ENCODE measurements around the gene PRH2.

Gene PRH2

DNA sequence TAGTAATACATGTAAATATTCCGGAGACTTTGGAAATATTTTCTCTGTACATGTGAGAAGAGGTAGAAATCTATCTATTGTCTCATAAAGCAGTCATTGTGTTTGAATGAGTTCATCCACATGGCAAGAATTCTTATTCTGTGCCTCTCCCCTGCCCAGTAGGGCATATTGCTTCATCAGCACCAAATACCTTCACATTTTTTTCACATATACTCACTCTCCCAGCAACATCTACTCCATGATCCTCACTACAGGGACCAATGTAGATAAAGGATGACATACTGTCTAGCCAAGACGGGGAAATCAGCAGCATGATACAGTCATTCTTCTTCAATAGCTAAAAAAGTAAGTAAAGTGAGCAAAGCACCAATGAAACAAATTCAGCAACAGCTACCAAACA lies 11.4 kb downstream of the PRH2 start:
- Histone ChIP-seq H3K4me3 (replicated peaks; ENCODE audit: insufficient read depth, low read length) (no peak overlapping the region), H3K27me3 (ENCODE audit: insufficient read depth, poor library complexity, severe bottlenecking) (no peaks in the 10 kb centered on the region), H3K27ac (replicated peaks) (no peak overlapping the region)
- TF ChIP-seq, protein P1, sequence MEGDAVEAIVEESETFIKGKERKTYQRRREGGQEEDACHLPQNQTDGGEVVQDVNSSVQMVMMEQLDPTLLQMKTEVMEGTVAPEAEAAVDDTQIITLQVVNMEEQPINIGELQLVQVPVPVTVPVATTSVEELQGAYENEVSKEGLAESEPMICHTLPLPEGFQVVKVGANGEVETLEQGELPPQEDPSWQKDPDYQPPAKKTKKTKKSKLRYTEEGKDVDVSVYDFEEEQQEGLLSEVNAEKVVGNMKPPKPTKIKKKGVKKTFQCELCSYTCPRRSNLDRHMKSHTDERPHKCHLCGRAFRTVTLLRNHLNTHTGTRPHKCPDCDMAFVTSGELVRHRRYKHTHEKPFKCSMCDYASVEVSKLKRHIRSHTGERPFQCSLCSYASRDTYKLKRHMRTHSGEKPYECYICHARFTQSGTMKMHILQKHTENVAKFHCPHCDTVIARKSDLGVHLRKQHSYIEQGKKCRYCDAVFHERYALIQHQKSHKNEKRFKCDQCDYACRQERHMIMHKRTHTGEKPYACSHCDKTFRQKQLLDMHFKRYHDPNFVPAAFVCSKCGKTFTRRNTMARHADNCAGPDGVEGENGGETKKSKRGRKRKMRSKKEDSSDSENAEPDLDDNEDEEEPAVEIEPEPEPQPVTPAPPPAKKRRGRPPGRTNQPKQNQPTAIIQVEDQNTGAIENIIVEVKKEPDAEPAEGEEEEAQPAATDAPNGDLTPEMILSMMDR (IDR thresholded peaks at IDR 0.05; ENCODE audit: insufficient read depth, low read length) = no peak
- no peak for TF ChIP-seq POLR2AphosphoS5 (IDR thresholded peaks at IDR 0.05; ENCODE audit: low read depth)
- TF ChIP-seq SPI1 (IDR thresholded peaks at IDR 0.05; ENCODE audit: borderline replicate concordance, low read depth) = no peak
- TF ChIP-seq, protein P2, sequence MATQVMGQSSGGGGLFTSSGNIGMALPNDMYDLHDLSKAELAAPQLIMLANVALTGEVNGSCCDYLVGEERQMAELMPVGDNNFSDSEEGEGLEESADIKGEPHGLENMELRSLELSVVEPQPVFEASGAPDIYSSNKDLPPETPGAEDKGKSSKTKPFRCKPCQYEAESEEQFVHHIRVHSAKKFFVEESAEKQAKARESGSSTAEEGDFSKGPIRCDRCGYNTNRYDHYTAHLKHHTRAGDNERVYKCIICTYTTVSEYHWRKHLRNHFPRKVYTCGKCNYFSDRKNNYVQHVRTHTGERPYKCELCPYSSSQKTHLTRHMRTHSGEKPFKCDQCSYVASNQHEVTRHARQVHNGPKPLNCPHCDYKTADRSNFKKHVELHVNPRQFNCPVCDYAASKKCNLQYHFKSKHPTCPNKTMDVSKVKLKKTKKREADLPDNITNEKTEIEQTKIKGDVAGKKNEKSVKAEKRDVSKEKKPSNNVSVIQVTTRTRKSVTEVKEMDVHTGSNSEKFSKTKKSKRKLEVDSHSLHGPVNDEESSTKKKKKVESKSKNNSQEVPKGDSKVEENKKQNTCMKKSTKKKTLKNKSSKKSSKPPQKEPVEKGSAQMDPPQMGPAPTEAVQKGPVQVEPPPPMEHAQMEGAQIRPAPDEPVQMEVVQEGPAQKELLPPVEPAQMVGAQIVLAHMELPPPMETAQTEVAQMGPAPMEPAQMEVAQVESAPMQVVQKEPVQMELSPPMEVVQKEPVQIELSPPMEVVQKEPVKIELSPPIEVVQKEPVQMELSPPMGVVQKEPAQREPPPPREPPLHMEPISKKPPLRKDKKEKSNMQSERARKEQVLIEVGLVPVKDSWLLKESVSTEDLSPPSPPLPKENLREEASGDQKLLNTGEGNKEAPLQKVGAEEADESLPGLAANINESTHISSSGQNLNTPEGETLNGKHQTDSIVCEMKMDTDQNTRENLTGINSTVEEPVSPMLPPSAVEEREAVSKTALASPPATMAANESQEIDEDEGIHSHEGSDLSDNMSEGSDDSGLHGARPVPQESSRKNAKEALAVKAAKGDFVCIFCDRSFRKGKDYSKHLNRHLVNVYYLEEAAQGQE (IDR thresholded peaks at IDR 0.05; ENCODE audit: insufficient replicate concordance, low read depth) = no peak
- TF ChIP-seq GABPA (IDR thresholded peaks at IDR 0.05; ENCODE audit: low read depth) = no peak
- DNase-seq (ENCODE audit: low read depth in 1 of 2, low spot score in 1 of 2) = no peak

DNA sequence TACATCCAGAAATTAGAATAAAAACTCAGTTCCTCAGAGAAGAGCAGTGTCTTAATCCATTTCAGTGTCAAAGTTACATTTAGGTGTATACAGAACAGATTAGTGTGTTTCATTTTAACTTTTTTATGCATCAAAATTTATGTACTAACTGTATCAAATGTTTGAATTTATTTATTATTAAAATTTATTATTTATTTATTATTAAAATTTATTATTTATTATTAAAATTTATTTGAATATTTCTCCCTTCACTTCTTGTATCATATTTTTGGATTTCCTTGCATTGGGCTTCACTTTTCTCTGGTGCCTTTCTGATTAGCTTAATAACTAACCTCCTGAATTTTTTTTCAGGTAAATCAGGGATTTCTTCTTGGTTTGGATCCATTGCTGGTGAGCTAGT lies 12.3 kb downstream of the PRH2 start:
- no peak overlapping the region for H3K27ac ChIP-seq (replicated peaks)
- H3K27me3 ChIP-seq (ENCODE audit: insufficient read depth, poor library complexity, severe bottlenecking) = no peaks in the 10 kb centered on the region
- no peak overlapping the region for H3K4me3 ChIP-seq (replicated peaks; ENCODE audit: insufficient read depth, low read length)
- TF ChIP-seq POLR2AphosphoS5 (IDR thresholded peaks at IDR 0.05; ENCODE audit: low read depth) (no peak), SPI1 (IDR thresholded peaks at IDR 0.05; ENCODE audit: borderline replicate concordance, low read depth) (no peak), GABPA (IDR thresholded peaks at IDR 0.05; ENCODE audit: low read depth) (no peak)
- TF ChIP-seq, protein P1 (IDR thresholded peaks at IDR 0.05; ENCODE audit: insufficient read depth, low read length) = no peak
- TF ChIP-seq, protein P2 (IDR thresholded peaks at IDR 0.05; ENCODE audit: insufficient replicate concordance, low read depth) = no peak
- DNase-seq (ENCODE audit: low read depth in 1 of 2, low spot score in 1 of 2) = no peak

DNA sequence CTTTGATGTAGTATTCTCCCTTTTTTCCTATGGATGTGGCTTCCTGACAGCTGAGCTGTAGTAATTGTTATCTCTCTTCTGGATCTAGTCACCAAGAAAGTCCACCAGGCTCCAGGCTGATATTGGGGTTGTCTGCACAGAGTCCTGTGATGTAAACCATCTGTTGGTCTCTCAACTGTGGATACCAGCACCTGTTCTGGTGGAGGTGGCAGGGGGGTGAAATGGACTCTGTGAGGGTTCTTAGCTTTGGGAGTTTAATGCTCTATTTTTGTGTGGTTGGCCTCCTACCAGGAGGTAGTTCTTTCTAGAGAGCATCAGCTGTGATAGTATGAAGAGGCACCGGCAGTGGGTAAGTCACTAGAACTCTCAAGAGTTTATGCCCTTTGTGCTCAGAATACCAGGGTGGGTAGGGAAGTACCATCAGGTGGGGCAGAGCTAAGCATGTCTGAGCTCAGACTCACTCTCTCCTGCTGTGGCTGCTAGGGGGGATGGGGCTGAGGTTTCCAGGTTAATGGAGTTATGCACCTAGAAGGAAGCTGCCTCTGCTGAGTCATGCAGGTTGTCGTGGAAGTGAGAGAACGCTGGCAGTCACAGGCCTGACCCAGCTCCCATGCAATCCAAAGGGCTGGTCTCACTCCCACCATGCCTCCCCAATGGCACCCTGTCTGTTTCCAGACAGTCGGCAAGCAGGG lies 13.0 kb downstream of the PRH2 start:
- TF ChIP-seq, protein P2 (IDR thresholded peaks at IDR 0.05; ENCODE audit: insufficient replicate concordance, low read depth) = no peak
- TF ChIP-seq, protein P1 (IDR thresholded peaks at IDR 0.05; ENCODE audit: insufficient read depth, low read length) = no peak
- no peak for TF ChIP-seq SPI1 (IDR thresholded peaks at IDR 0.05; ENCODE audit: borderline replicate concordance, low read depth)
- TF ChIP-seq POLR2AphosphoS5 (IDR thresholded peaks at IDR 0.05; ENCODE audit: low read depth) = no peak
- no peak for TF ChIP-seq GABPA (IDR thresholded peaks at IDR 0.05; ENCODE audit: low read depth)
- no peak overlapping the region for H3K27ac ChIP-seq (replicated peaks)
- peak in 1 of 2 experiments; percentile 7 for DNase-seq (ENCODE audit: low read depth in 1 of 2, low spot score in 1 of 2)
- no peaks in the 10 kb centered on the region for H3K27me3 ChIP-seq (ENCODE audit: insufficient read depth, poor library complexity, severe bottlenecking)
- H3K4me3 ChIP-seq (replicated peaks; ENCODE audit: insufficient read depth, low read length) = no peak overlapping the region

Measured in HL-60 (cell line).